Esophagus muscularis mucosa (tissue), 4 donors: ENCODE results near the gene ZMAT3. TPM values are rescaled to one million over a fixed set of nuclear protein-coding genes. Genes with fewer than 3 reads are reported as not detected.

Experiments
- DNase-seq: peaks from one replicate; pipeline ENCODE4 v3.0.0-alpha.2; 2017; ENCODE audit errors: extremely low spot score
- H3K27ac ChIP-seq, 4 donors: fragments of 200-600 bp; sonication (generic); replicated peaks in 1 of 4; 1 replicate in 3 of 4; 2 replicates in 1 of 4; pipeline ENCODE4 v1.5.1; 2016 to 2019; ENCODE audit warnings: mild to moderate bottlenecking in 1 of 4
- H3K27me3 ChIP-seq, 4 donors: fragments of 200-600 bp; sonication (generic); one replicate each; pipeline versions ENCODE4 v1.5.1 to v1.6.0; 2016 to 2019
- H3K36me3 ChIP-seq, 4 donors: fragments of 200-600 bp; sonication (generic); one replicate each; pipeline ENCODE4 v1.5.1; 2016 to 2019
- H3K4me1 ChIP-seq, 4 donors: fragments of 200-600 bp; sonication (generic); one replicate each; pipeline ENCODE4 v1.5.1; 2016 to 2019
- H3K4me3 ChIP-seq, 4 donors: fragments of 200-600 bp; sonication (generic); 1 replicate in 2 of 4; 2 replicates in 2 of 4; pipeline ENCODE4 v1.5.1; 2016 to 2019; ENCODE audit warnings: mild to moderate bottlenecking in 4 of 4, moderate library complexity in 1 of 4
- H3K9me3 ChIP-seq, 4 donors: fragments of 200-600 bp; sonication (generic); 1 replicate in 3 of 4; 2 replicates in 1 of 4; pipeline ENCODE4 v1.5.1; 2016 to 2019
- EP300 ChIP-seq: sonication (generic); formaldehyde crosslinking; IDR thresholded peaks from one replicate; pipeline ENCODE4 v1.6.1; 2017; ENCODE audit warnings: antibody characterized with exemption
- POLR2A ChIP-seq: fragments of 450-650 bp; IDR thresholded peaks from one replicate; pipeline ENCODE4 v1.6.1; 2017; ENCODE audit warnings: antibody characterized with exemption, moderate library complexity, mild to moderate bottlenecking, low read depth
- POLR2AphosphoS5 ChIP-seq, 2 donors: sonication (generic); formaldehyde crosslinking; IDR thresholded peaks; one replicate each; pipeline ENCODE4 v1.6.1; 2017; ENCODE audit warnings: antibody characterized with exemption in 2 of 2
- WGBS: methylation state at CpG from one replicate; pipeline ENCODE4 v1.1.5; 2018; 5-methylcytosine and 5-hydroxymethylcytosine counted together
- intact Hi-C: fragments of 100-400 bp; cut with DNase I; formaldehyde crosslinking; loops from one replicate; pipeline ENCODE4 v1.15.1; 2023
- total RNA-seq, 4 donors: library from RNA; depleted of rRNA; stranded (reverse); fragments of >200 nt; gene quantifications; one replicate each; pipeline versions ENCODE4 v1.1.0 to v1.2.1, GENCODE V29; 2016
- TF ChIP-seq, protein P1 (sequence below), 3 experiments: fragments of 200-600 bp in 2 of 3; fragments of 450-650 bp in 1 of 3; sonication (generic) in 2 of 3; IDR thresholded peaks; one replicate each; pipeline ENCODE4 v1.5.1; 2017 to 2019; ENCODE audit warnings: antibody characterized with exemption in 3 of 3, mild to moderate bottlenecking in 2 of 3, moderate library complexity in 1 of 3

The ZMAT3 gene
- total RNA-seq, 4 donors from 2014 or later = 15.2 to 26.6 (median 23.1) TPM

DNA sequence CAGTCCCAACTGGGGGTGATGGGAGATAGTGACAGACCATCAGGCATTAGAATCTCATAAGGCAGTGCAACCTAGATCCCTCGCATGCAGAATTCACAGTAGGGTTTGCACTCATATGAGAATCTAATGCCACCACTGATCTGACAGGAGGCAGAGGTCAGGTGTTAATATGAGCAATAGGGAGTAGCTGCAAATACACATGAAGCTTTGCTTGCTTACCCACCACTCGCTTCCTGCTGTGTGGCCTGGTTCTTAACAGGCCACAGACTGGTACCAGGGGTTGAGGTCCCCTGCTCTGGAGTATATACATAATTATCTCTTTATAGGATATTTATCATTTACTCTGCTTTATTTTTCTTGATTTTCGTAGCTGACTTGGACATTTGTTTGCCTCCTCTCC, 36.0 kb upstream of the ZMAT3 start:
- no peak for DNase-seq
- H3K36me3 ChIP-seq = no peaks in the 10 kb centered on the region
- 89% methylated on average over 3 of the region's 3 CpGs for WGBS
- H3K27ac ChIP-seq = no peak overlapping the region
- intact Hi-C loops = no loop called here
- H3K9me3 ChIP-seq = no peaks in the 10 kb centered on the region
- TF ChIP-seq EP300 = no peak
- TF ChIP-seq, protein P1, sequence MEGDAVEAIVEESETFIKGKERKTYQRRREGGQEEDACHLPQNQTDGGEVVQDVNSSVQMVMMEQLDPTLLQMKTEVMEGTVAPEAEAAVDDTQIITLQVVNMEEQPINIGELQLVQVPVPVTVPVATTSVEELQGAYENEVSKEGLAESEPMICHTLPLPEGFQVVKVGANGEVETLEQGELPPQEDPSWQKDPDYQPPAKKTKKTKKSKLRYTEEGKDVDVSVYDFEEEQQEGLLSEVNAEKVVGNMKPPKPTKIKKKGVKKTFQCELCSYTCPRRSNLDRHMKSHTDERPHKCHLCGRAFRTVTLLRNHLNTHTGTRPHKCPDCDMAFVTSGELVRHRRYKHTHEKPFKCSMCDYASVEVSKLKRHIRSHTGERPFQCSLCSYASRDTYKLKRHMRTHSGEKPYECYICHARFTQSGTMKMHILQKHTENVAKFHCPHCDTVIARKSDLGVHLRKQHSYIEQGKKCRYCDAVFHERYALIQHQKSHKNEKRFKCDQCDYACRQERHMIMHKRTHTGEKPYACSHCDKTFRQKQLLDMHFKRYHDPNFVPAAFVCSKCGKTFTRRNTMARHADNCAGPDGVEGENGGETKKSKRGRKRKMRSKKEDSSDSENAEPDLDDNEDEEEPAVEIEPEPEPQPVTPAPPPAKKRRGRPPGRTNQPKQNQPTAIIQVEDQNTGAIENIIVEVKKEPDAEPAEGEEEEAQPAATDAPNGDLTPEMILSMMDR (IDR thresholded peaks at IDR 0.05) = no peak
- H3K27me3 ChIP-seq = no peaks in the 10 kb centered on the region
- H3K4me1 ChIP-seq = no peaks in the 10 kb centered on the region
- no peak overlapping the region for H3K4me3 ChIP-seq

GRCh38 chr3:179105881-179106280, 34.3 kb upstream of the ZMAT3 start:
- no peaks in the 10 kb centered on the region for H3K9me3 ChIP-seq
- H3K4me3 ChIP-seq = no peak overlapping the region
- no peak overlapping the region for H3K27ac ChIP-seq
- no peaks in the 10 kb centered on the region for H3K36me3 ChIP-seq
- DNase-seq = no peak
- WGBS = 32% methylated on average over 1 of the region's 1 CpG
- intact Hi-C loops = no loop called here
- no peaks in the 10 kb centered on the region for H3K27me3 ChIP-seq
- no peaks in the 10 kb centered on the region for H3K4me1 ChIP-seq
- TF ChIP-seq, protein P1 (IDR thresholded peaks at IDR 0.05) = no peak
- TF ChIP-seq POLR2A (no peak), EP300 (no peak), POLR2AphosphoS5 (IDR thresholded peaks at IDR 0.05) (no peak)

- Histone ChIP-seq H3K36me3 (no peaks in the 10 kb centered on the region), H3K9me3 (no peaks in the 10 kb centered on the region), H3K27me3 (no peaks in the 10 kb centered on the region), H3K27ac (no peak overlapping the region), H3K4me1 (no peaks in the 10 kb centered on the region), H3K4me3 (no peak overlapping the region)
- TF ChIP-seq POLR2A (no peak), EP300 (no peak), POLR2AphosphoS5 (IDR thresholded peaks at IDR 0.05) (no peak)
- TF ChIP-seq, protein P1 (IDR thresholded peaks at IDR 0.05) = no peak
- DNase-seq = no peak
- intact Hi-C loops = no loop called here
Observed at GRCh38 chr3:179100652-179101051, 29.0 kb upstream of the ZMAT3 start.

DNA sequence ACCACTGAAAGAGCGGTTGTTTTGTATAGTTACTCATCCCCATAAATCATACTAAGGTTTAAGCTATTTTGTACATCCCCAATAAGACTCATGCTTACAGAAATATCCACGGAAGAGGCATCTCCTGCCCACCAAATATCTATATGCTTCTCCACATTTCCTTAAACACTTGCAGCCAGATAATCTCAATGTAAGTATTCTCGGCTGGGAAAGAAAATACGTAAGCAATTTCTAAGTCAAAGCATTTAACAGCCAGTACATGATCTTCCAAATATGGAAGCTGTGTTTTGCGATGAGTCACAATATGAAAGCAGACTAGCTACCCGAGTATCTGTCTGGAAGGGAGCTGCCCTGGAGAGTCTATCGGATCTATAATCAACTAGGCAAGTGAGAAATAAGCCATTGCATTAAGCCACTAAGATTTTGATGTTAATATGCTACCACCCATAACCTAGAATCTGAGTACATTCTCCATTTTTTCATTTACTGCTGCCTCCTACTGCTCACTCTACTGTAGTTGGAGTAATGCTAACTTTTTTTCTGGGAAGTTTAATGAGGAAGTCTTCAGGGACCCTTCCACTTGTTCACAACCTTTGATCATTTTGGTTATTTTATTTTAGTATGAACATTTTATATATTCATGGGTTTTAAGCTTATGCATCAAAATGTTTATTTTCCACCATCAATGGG, 26.9 kb upstream of the ZMAT3 start:
- no peaks in the 10 kb centered on the region for H3K36me3 ChIP-seq
- H3K27ac ChIP-seq = no peak overlapping the region
- 45% methylated on average over 7 of the region's 7 CpGs for WGBS
- peak overlapping the region; percentile 16 to 49 (median 28) for H3K4me3 ChIP-seq
- TF ChIP-seq EP300 = no peak
- TF ChIP-seq, protein P1 (IDR thresholded peaks at IDR 0.05) = peak in 2 of 3 experiments; percentile 8 to 33
- no peak for TF ChIP-seq POLR2A
- DNase-seq = no peak
- no peaks in the 10 kb centered on the region for H3K9me3 ChIP-seq
- intact Hi-C loops = no loop called here
- H3K27me3 ChIP-seq = no peaks in the 10 kb centered on the region
- H3K4me1 ChIP-seq = no peaks in the 10 kb centered on the region

GRCh38 chr3:179093807-179094206, 22.2 kb upstream of the ZMAT3 start:
- intact Hi-C loops = no loop called here
- H3K36me3 ChIP-seq = no peaks in the 10 kb centered on the region
- DNase-seq = no peak
- no peaks in the 10 kb centered on the region for H3K27me3 ChIP-seq
- H3K27ac ChIP-seq = no peak overlapping the region
- no peak overlapping the region for H3K4me3 ChIP-seq
- H3K9me3 ChIP-seq = no peaks in the 10 kb centered on the region
- no peaks in the 10 kb centered on the region for H3K4me1 ChIP-seq
- TF ChIP-seq EP300 (no peak), POLR2A (no peak), POLR2AphosphoS5 (IDR thresholded peaks at IDR 0.05) (no peak)
- TF ChIP-seq, protein P1 (IDR thresholded peaks at IDR 0.05) = no peak
- WGBS = 94% methylated on average over 1 of the region's 1 CpG
